Mesodermal cell (in vitro differentiated cells): ENCODE results near the gene CA9.

Experiments
- H3K27ac ChIP-seq: 2 replicates; pipeline ENCODE4 v1.7.0; 2013; ENCODE audit warnings: mild to moderate bottlenecking, low read depth, low read length, moderate library complexity; ENCODE audit not compliant: severe bottlenecking
- H3K36me3 ChIP-seq: 2 replicates; pipeline ENCODE4 v1.7.1; 2013; ENCODE audit warnings: mild to moderate bottlenecking, low read length, moderate library complexity; ENCODE audit not compliant: control insufficient read depth, insufficient read depth
- H3K4me1 ChIP-seq: one replicate; pipeline ENCODE4 v1.7.1; 2013; ENCODE audit warnings: mild to moderate bottlenecking, low read length; ENCODE audit not compliant: insufficient read depth, control insufficient read depth, poor library complexity, severe bottlenecking
- H3K4me3 ChIP-seq: 2 replicates; pipeline ENCODE4 v1.7.0; 2013; ENCODE audit warnings: low read length, control low read depth, mild to moderate bottlenecking; ENCODE audit not compliant: insufficient read depth, poor library complexity, severe bottlenecking; ENCODE audit errors: extremely low read depth
- H3K9me3 ChIP-seq: 2 replicates; pipeline ENCODE4 v1.7.1; 2013; ENCODE audit warnings: mild to moderate bottlenecking, low read length, moderate library complexity; ENCODE audit not compliant: control insufficient read depth
- WGBS, 2 experiments: methylation state at CpG; one replicate each; pipeline ENCODE4 v1.1.5; 2013; ENCODE audit warnings: missing lambda C conversion rate in 2 of 2; ENCODE audit not compliant: insufficient coverage in 2 of 2; 5-methylcytosine and 5-hydroxymethylcytosine counted together

Gene CA9

GRCh38 chr9:35679091-35679490, 5.4 kb downstream of the CA9 start:
- WGBS, 2 experiments, result 86 to 100% methylated on average over 1 to 3 of the region's 5 CpGs
- peaks cover 27% of the 10 kb centered on the region for H3K36me3 ChIP-seq
- peaks cover 16% of the 10 kb centered on the region for H3K4me1 ChIP-seq
- no peak overlapping the region for H3K27ac ChIP-seq
- H3K9me3 ChIP-seq, result no peaks in the 10 kb centered on the region
- H3K4me3 ChIP-seq, result no peak overlapping the region

- 87 to 89% methylated on average over 6 to 7 of the region's 8 CpGs for WGBS, 2 experiments
- H3K27ac ChIP-seq, result no peak overlapping the region
- no peaks in the 10 kb centered on the region for H3K9me3 ChIP-seq
- peaks cover 20% of the 10 kb centered on the region for H3K4me1 ChIP-seq
- no peak overlapping the region for H3K4me3 ChIP-seq
- H3K36me3 ChIP-seq, result peaks cover 35% of the 10 kb centered on the region
Measured at GRCh38 chr9:35679766-35680330, 6.1 kb downstream of the CA9 start.

GRCh38 chr9:35680331-35681105, 6.8 kb downstream of the CA9 start:
- H3K4me3 ChIP-seq, result no peak overlapping the region
- no peaks in the 10 kb centered on the region for H3K9me3 ChIP-seq
- H3K27ac ChIP-seq, result no peak overlapping the region
- WGBS, 2 experiments, result 53 to 55% methylated on average over 9 to 12 of the region's 15 CpGs
- H3K4me1 ChIP-seq, result peaks cover 22% of the 10 kb centered on the region
- H3K36me3 ChIP-seq, result peaks cover 41% of the 10 kb centered on the region

- H3K4me1 ChIP-seq, result peaks cover 22% of the 10 kb centered on the region
- H3K27ac ChIP-seq, result peak overlapping the region; percentile 29
- H3K9me3 ChIP-seq, result no peaks in the 10 kb centered on the region
- WGBS, 2 experiments, result 77 to 88% methylated on average over 3 of the region's 3 CpGs
- H3K4me3 ChIP-seq, result no peak overlapping the region
- peaks cover 51% of the 10 kb centered on the region for H3K36me3 ChIP-seq
Measured at GRCh38 chr9:35681341-35682002, 7.7 kb downstream of the CA9 start.

GRCh38 chr9:35682051-35682450, 8.3 kb downstream of the CA9 start:
- WGBS, 2 experiments, result 90 to 93% methylated on average over 4 of the region's 6 CpGs
- Histone ChIP-seq H3K36me3 (peaks cover 57% of the 10 kb centered on the region), H3K4me1 (peaks cover 27% of the 10 kb centered on the region), H3K9me3 (no peaks in the 10 kb centered on the region), H3K27ac (peak overlapping the region; percentile 29), H3K4me3 (no peak overlapping the region)

- WGBS, 2 experiments, result 98 to 100% methylated on average over 6 to 9 of the region's 10 CpGs
- Histone ChIP-seq H3K27ac (no peak overlapping the region), H3K36me3 (peaks cover 62% of the 10 kb centered on the region), H3K9me3 (no peaks in the 10 kb centered on the region), H3K4me1 (peaks cover 32% of the 10 kb centered on the region), H3K4me3 (no peak overlapping the region)
Measured at GRCh38 chr9:35682520-35683315, 9.0 kb downstream of the CA9 start.

GRCh38 chr9:35683323-35683722, 9.6 kb downstream of the CA9 start:
- no peaks in the 10 kb centered on the region for H3K9me3 ChIP-seq
- H3K27ac ChIP-seq, result no peak overlapping the region
- WGBS, 2 experiments, result 83% methylated on average over 1 of the region's 2 CpGs; no CpG with 5 or more reads in 1 of the 2 experiments
- no peak overlapping the region for H3K4me3 ChIP-seq
- H3K36me3 ChIP-seq, result peaks cover 68% of the 10 kb centered on the region
- H3K4me1 ChIP-seq, result peaks cover 38% of the 10 kb centered on the region

- 87 to 97% methylated on average over 6 to 8 of the region's 10 CpGs for whole genome bisulfite sequencing, 2 experiments
- Histone ChIP-seq H3K4me3 (no peak overlapping the region), H3K4me1 (peaks cover 44% of the 10 kb centered on the region), H3K9me3 (no peaks in the 10 kb centered on the region), H3K27ac (no peak overlapping the region), H3K36me3 (peaks cover 69% of the 10 kb centered on the region)
Measured at GRCh38 chr9:35684921-35685320, 11.2 kb downstream of the CA9 start.

- Histone ChIP-seq H3K9me3 (no peaks in the 10 kb centered on the region), H3K36me3 (peaks cover 69% of the 10 kb centered on the region), H3K4me3 (no peak overlapping the region), H3K27ac (no peak overlapping the region), H3K4me1 (peaks cover 44% of the 10 kb centered on the region)
- WGBS, 2 experiments, result 96 to 97% methylated on average over 9 to 13 of the region's 13 CpGs
Measured at GRCh38 chr9:35685506-35685905, 11.8 kb downstream of the CA9 start.
